ENCODE data around the gene UNC119.

The UNC119 gene

GRCh38 chr17:28534740-28535375 lies 17.6 kb downstream of the UNC119 start:
- Histone ChIP-seq H3K9ac (ENCODE audit: low read length) (no peak overlapping the region), H3K4me3 (ENCODE audit: low read length) (no peak overlapping the region), H3K4me1 (ENCODE audit: control insufficient read depth, insufficient read depth, low read length) (peaks cover 54% of the 10 kb centered on the region), H3K36me3 (ENCODE audit: control insufficient read depth, insufficient read depth, low read length) (no peaks in the 10 kb centered on the region), H3K27me3 (ENCODE audit: control insufficient read depth, insufficient read depth, low read length) (peaks cover 5% of the 10 kb centered on the region), H3K9me3 (ENCODE audit: control insufficient read depth, low read length) (no peaks in the 10 kb centered on the region)

DNA sequence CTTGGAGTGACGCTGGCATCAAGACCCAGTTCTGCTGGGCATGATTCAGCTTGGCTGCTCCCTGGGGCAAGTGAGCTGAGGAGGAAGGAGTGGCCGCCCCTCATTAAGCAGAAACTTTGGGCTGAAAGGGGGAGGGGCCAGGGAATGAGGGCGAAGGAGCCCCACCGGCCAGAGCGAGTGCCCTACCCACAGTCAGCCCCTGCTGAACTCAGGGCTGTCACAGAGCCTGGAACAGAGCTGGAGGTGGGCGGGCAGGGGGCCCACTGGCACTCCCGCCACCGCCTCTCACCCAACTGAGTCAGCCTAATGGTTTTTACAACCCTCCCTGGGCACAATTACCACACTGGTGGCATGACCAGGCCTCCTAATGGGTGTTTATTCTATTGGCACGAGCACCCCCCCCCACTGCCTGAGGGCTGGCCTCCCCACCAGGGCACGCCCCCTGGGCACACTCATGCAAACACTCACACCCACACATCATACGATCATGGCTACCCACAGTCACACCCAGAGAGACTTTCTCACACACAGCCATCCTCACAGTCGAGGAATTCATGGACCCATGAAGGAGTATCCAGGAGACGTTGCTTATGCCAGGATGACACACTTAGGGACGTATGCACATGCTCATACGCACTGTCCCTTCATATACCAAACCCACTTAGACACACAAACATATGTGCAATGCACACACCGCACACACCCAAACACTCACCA lies 19.2 kb downstream of the UNC119 start:
- Histone ChIP-seq H3K9me3 (ENCODE audit: control insufficient read depth, low read length) (no peaks in the 10 kb centered on the region), H3K9ac (ENCODE audit: low read length) (no peak overlapping the region), H3K27me3 (ENCODE audit: control insufficient read depth, insufficient read depth, low read length) (peaks cover 5% of the 10 kb centered on the region), H3K4me1 (ENCODE audit: control insufficient read depth, insufficient read depth, low read length) (peaks cover 57% of the 10 kb centered on the region), H3K4me3 (ENCODE audit: low read length) (no peak overlapping the region), H3K36me3 (ENCODE audit: control insufficient read depth, insufficient read depth, low read length) (no peaks in the 10 kb centered on the region)

GRCh38 chr17:28532050-28532960 lies 20.1 kb downstream of the UNC119 start:
- H3K4me3 ChIP-seq (ENCODE audit: low read length), result no peak overlapping the region
- no peaks in the 10 kb centered on the region for H3K9me3 ChIP-seq (ENCODE audit: control insufficient read depth, low read length)
- H3K36me3 ChIP-seq (ENCODE audit: control insufficient read depth, insufficient read depth, low read length), result no peaks in the 10 kb centered on the region
- no peak overlapping the region for H3K9ac ChIP-seq (ENCODE audit: low read length)
- H3K4me1 ChIP-seq (ENCODE audit: control insufficient read depth, insufficient read depth, low read length), result peaks cover 64% of the 10 kb centered on the region
- H3K27me3 ChIP-seq (ENCODE audit: control insufficient read depth, insufficient read depth, low read length), result peaks cover 5% of the 10 kb centered on the region

GRCh38 chr17:28530926-28531325 lies 21.5 kb downstream of the UNC119 start:
- H3K4me1 ChIP-seq (ENCODE audit: control insufficient read depth, insufficient read depth, low read length), result peaks cover 64% of the 10 kb centered on the region
- no peaks in the 10 kb centered on the region for H3K9me3 ChIP-seq (ENCODE audit: control insufficient read depth, low read length)
- H3K4me3 ChIP-seq (ENCODE audit: low read length), result no peak overlapping the region
- H3K36me3 ChIP-seq (ENCODE audit: control insufficient read depth, insufficient read depth, low read length), result no peaks in the 10 kb centered on the region
- H3K27me3 ChIP-seq (ENCODE audit: control insufficient read depth, insufficient read depth, low read length), result peaks cover 5% of the 10 kb centered on the region
- no peak overlapping the region for H3K9ac ChIP-seq (ENCODE audit: low read length)

DNA sequence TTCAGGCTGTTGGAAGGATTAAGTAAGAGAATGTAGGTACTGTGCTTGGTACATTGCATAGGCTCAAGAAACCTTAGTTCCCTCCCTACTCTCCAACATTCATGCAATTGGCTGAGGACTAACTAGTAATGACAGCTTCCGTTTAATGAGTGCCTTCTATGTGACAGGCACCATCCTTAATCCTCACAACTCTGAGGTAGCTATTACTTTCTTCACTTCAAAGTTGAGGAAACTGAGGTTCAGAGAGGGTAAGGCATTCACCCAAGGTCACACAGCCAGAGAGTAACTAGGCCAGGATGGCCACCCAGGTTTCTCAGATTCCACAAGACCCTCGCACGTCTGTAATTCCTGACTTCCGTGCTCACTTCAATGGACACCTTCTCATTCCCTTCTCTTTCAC lies 22.2 kb downstream of the UNC119 start:
- Histone ChIP-seq H3K9ac (ENCODE audit: low read length) (no peak overlapping the region), H3K36me3 (ENCODE audit: control insufficient read depth, insufficient read depth, low read length) (no peaks in the 10 kb centered on the region), H3K4me1 (ENCODE audit: control insufficient read depth, insufficient read depth, low read length) (peaks cover 64% of the 10 kb centered on the region), H3K9me3 (ENCODE audit: control insufficient read depth, low read length) (no peaks in the 10 kb centered on the region), H3K4me3 (ENCODE audit: low read length) (no peak overlapping the region), H3K27me3 (ENCODE audit: control insufficient read depth, insufficient read depth, low read length) (peaks cover 5% of the 10 kb centered on the region)

GRCh38 chr17:28529013-28529400 lies 23.4 kb downstream of the UNC119 start:
- no peak overlapping the region for H3K4me3 ChIP-seq (ENCODE audit: low read length)
- peaks cover 65% of the 10 kb centered on the region for H3K4me1 ChIP-seq (ENCODE audit: control insufficient read depth, insufficient read depth, low read length)
- no peaks in the 10 kb centered on the region for H3K9me3 ChIP-seq (ENCODE audit: control insufficient read depth, low read length)
- H3K9ac ChIP-seq (ENCODE audit: low read length), result no peak overlapping the region
- H3K36me3 ChIP-seq (ENCODE audit: control insufficient read depth, insufficient read depth, low read length), result no peaks in the 10 kb centered on the region
- H3K27me3 ChIP-seq (ENCODE audit: control insufficient read depth, insufficient read depth, low read length), result peaks cover 5% of the 10 kb centered on the region

- Histone ChIP-seq H3K4me3 (ENCODE audit: low read length) (no peak overlapping the region), H3K4me1 (ENCODE audit: control insufficient read depth, insufficient read depth, low read length) (peaks cover 63% of the 10 kb centered on the region), H3K9me3 (ENCODE audit: control insufficient read depth, low read length) (no peaks in the 10 kb centered on the region), H3K36me3 (ENCODE audit: control insufficient read depth, insufficient read depth, low read length) (no peaks in the 10 kb centered on the region), H3K9ac (ENCODE audit: low read length) (no peak overlapping the region), H3K27me3 (ENCODE audit: control insufficient read depth, insufficient read depth, low read length) (peaks cover 5% of the 10 kb centered on the region)
Measured at GRCh38 chr17:28528327-28529012, 24.0 kb downstream of the UNC119 start.

DNA sequence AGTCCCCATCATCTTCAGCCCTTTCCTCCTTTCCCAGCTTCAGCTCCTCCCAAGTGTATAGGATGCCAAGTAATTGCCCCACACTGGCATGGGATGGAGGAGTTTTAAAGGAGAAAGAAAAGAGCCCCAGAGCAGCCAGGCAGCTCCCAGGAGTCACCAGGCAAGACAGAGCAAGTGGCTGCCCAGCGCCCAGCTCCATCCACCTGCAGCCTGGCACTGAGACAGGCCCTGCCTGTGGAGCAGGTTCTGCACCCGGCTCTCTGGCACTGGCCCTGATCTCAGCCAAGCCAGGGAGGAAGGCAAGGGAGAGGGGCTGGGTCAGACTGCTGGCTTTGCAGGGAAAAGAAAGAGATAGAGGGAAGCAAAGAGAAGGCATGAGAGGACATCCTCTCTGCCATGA lies 24.6 kb downstream of the UNC119 start:
- Histone ChIP-seq H3K36me3 (ENCODE audit: control insufficient read depth, insufficient read depth, low read length) (no peaks in the 10 kb centered on the region), H3K9ac (ENCODE audit: low read length) (no peak overlapping the region), H3K4me1 (ENCODE audit: control insufficient read depth, insufficient read depth, low read length) (peaks cover 57% of the 10 kb centered on the region), H3K9me3 (ENCODE audit: control insufficient read depth, low read length) (no peaks in the 10 kb centered on the region), H3K27me3 (ENCODE audit: control insufficient read depth, insufficient read depth, low read length) (peaks cover 5% of the 10 kb centered on the region), H3K4me3 (ENCODE audit: low read length) (no peak overlapping the region)

GRCh38 chr17:28527181-28527681 lies 25.2 kb downstream of the UNC119 start:
- no peak overlapping the region for H3K4me3 ChIP-seq (ENCODE audit: low read length)
- peaks cover 51% of the 10 kb centered on the region for H3K4me1 ChIP-seq (ENCODE audit: control insufficient read depth, insufficient read depth, low read length)
- no peaks in the 10 kb centered on the region for H3K36me3 ChIP-seq (ENCODE audit: control insufficient read depth, insufficient read depth, low read length)
- H3K9ac ChIP-seq (ENCODE audit: low read length), result peak overlapping the region; percentile 38
- no peaks in the 10 kb centered on the region for H3K9me3 ChIP-seq (ENCODE audit: control insufficient read depth, low read length)
- peaks cover 5% of the 10 kb centered on the region for H3K27me3 ChIP-seq (ENCODE audit: control insufficient read depth, insufficient read depth, low read length)

GRCh38 chr17:28526381-28526780 lies 26.0 kb downstream of the UNC119 start:
- peaks cover 1% of the 10 kb centered on the region for H3K27me3 ChIP-seq (ENCODE audit: control insufficient read depth, insufficient read depth, low read length)
- H3K9ac ChIP-seq (ENCODE audit: low read length), result peak overlapping the region; percentile 32
- peaks cover 48% of the 10 kb centered on the region for H3K4me1 ChIP-seq (ENCODE audit: control insufficient read depth, insufficient read depth, low read length)
- no peaks in the 10 kb centered on the region for H3K36me3 ChIP-seq (ENCODE audit: control insufficient read depth, insufficient read depth, low read length)
- no peak overlapping the region for H3K4me3 ChIP-seq (ENCODE audit: low read length)
- H3K9me3 ChIP-seq (ENCODE audit: control insufficient read depth, low read length), result no peaks in the 10 kb centered on the region

- H3K4me3 ChIP-seq (ENCODE audit: low read length), result no peak overlapping the region
- no peaks in the 10 kb centered on the region for H3K27me3 ChIP-seq (ENCODE audit: control insufficient read depth, insufficient read depth, low read length)
- no peaks in the 10 kb centered on the region for H3K9me3 ChIP-seq (ENCODE audit: control insufficient read depth, low read length)
- H3K9ac ChIP-seq (ENCODE audit: low read length), result peak overlapping the region; percentile 40
- peaks cover 48% of the 10 kb centered on the region for H3K4me1 ChIP-seq (ENCODE audit: control insufficient read depth, insufficient read depth, low read length)
- H3K36me3 ChIP-seq (ENCODE audit: control insufficient read depth, insufficient read depth, low read length), result no peaks in the 10 kb centered on the region
Measured at GRCh38 chr17:28524476-28525424, 27.7 kb downstream of the UNC119 start.

Data from mucosa of stomach (tissue), 1 donor.